Measurements from ENCODE around the gene ST3GAL2.
A peak's percentile ranks its signal among the peaks of the same experiment; 100 is the strongest.

ST3GAL2 gene

DNA sequence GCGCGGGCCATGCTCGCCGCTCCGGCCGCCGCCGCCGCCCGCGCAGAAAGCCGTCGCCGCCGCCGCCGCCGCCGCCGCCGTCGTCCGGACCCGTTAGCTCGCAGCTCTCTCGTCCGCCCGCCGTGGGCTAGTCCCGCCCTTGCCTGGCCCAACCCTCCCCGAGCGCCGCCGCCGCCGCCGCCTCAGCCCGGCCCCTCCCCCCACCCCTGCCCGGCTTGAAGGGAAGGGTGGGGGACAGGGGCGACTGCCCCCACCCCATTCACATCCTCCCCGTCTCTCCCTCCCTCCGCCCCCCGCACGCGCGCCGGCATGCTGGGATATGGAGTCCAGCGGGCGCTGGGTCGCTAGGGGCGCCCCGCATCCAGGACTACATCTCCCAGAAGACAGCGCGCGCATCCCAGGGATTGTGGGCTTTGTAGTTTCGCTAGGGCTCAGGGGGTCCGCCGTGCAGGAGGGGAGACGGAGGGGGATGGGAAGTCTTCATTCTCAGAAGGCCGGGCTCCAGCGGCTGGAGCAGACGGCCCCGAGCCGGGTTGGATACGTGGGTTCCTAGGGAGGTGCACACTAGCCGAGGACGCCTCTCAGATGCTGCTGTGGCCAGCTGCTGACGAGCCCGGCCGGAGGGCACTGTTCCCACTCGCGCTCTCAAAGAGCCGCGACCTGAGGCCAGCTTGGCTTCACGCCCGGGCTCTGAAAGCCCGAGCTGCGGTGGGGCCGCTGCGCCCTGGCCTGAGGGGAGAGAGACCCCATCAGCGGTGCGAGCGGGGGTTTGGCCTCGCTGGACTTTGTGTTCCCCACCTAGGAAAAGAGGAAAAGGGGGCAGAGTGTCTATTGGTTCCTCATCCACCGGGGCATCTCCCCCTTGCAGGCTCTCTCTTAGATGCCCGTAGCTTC is at the start of gene ST3GAL2:
ST3GAL2 (minus strand) TSS at position 132 of the 894 bp plus-strand sequence. CDS start 40,570 bp downstream, outside the sequence.
- FAIRE-seq (no peak), DNase-seq (ENCODE audit: insufficient read length, low spot score) (peak; percentile 87)
- TF ChIP-seq POLR2A (IDR thresholded peaks at IDR 0.05; ENCODE audit: low read depth, low read length): no peak

- FAIRE-seq (no peak), DNase-seq (ENCODE audit: insufficient read length, low spot score) (no peak)
- no peak for TF ChIP-seq POLR2A (IDR thresholded peaks at IDR 0.05; ENCODE audit: low read depth, low read length)
Measured at GRCh38 chr16:70484867-70485266, 46.0 kb upstream of the ST3GAL2 start.

- no peak for DNase-seq (ENCODE audit: insufficient read length, low spot score)
- TF ChIP-seq POLR2A (IDR thresholded peaks at IDR 0.05; ENCODE audit: low read depth, low read length): no peak
- FAIRE-seq: no peak
Measured at GRCh38 chr16:70483426-70483825, 44.5 kb upstream of the ST3GAL2 start.

GRCh38 chr16:70482624-70483023 is 43.7 kb upstream of the ST3GAL2 start:
- no peak for TF ChIP-seq POLR2A (IDR thresholded peaks at IDR 0.05; ENCODE audit: low read depth, low read length)
- FAIRE-seq (no peak), DNase-seq (ENCODE audit: insufficient read length, low spot score) (peak; percentile 59)

GRCh38 chr16:70481929-70482536 is 43.1 kb upstream of the ST3GAL2 start:
- DNase-seq (ENCODE audit: insufficient read length, low spot score) (peak; percentile 70), FAIRE-seq (no peak)
- no peak for TF ChIP-seq POLR2A (IDR thresholded peaks at IDR 0.05; ENCODE audit: low read depth, low read length)

DNA sequence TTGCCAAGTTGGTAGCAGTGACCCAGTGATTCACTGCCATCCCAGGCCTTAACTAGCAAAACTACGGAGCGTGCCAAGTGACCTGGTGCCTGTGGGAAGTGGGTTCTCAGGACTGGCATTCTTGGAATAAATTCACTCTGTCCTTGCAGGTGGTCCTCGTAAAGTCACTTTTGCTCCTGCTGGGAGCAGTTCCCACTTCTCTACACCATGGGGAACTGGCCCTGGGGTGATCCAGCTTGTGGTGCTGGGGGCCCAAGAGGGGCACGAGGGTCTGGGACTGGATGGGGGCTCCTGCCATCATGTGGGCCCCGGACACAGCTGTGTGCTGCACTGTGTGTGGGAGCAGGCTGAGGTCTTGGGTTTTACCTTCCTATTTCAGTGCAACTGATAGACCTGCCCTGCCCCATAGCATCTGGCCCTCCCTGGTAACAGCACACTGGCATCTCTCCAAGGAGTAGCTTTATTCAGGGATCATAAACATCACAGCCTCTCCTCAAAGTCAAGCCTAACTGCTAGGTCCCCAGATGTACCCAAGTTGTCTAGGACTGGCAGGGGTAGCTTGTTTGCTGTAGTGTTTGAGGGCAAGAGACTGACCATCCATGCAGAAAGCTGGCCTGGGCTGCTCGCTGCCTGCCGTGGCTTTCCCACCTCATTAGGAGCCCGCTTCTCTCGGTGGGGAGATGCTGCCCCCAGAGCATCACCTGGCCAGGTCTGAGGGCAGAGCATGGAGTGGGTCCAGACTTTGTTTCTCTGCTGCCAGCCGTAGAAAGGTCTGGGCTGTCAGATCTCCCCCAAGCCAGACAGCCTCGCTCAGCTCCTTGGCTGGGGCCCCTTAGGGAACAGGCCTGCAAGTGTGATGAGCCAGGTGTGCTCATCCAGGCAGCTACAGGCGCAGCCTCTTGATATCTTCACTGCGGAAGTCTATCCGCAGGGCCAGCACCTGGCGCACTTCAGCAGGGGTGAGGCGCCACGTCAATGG is 41.5 kb upstream of the ST3GAL2 start:
- no peak for FAIRE-seq
- TF ChIP-seq POLR2A (IDR thresholded peaks at IDR 0.05; ENCODE audit: low read depth, low read length): no peak
- DNase-seq (ENCODE audit: insufficient read length, low spot score): no peak

- FAIRE-seq (no peak), DNase-seq (ENCODE audit: insufficient read length, low spot score) (no peak)
- TF ChIP-seq POLR2A (IDR thresholded peaks at IDR 0.05; ENCODE audit: low read depth, low read length): no peak
Measured at GRCh38 chr16:70478912-70479341, 40.0 kb upstream of the ST3GAL2 start.

DNA sequence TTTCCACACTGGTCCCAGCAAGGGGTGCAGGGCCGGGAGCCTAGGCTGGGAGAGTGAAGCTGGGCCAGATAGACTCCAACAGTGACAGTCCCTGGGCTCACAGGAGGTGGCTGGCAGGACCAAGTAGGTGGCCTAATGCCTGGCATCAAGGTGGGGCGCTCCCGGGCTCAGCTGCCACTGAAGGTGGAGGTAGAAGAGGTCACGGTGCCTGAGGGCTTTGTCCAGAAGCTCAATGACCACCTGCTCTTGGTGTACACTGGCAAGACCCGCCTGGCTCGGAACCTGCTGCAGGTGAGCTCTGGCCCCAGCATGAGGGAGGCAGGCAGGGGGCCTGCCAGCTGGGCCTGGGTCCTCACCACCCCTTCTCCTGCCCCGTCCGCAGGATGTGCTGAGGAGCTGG is 39.3 kb upstream of the ST3GAL2 start:
- FAIRE-seq: no peak
- TF ChIP-seq POLR2A (IDR thresholded peaks at IDR 0.05; ENCODE audit: low read depth, low read length): no peak

GRCh38 chr16:70476272-70477020 is 37.5 kb upstream of the ST3GAL2 start:
- peak; percentile 95 for DNase-seq (ENCODE audit: insufficient read length, low spot score)
- FAIRE-seq: peak; percentile 87
- no peak for TF ChIP-seq POLR2A (IDR thresholded peaks at IDR 0.05; ENCODE audit: low read depth, low read length)

More for the DNA sequence above, 39.3 kb upstream of the ST3GAL2 start:
- DNase-seq (ENCODE audit: insufficient read length, low spot score): no peak

DNA sequence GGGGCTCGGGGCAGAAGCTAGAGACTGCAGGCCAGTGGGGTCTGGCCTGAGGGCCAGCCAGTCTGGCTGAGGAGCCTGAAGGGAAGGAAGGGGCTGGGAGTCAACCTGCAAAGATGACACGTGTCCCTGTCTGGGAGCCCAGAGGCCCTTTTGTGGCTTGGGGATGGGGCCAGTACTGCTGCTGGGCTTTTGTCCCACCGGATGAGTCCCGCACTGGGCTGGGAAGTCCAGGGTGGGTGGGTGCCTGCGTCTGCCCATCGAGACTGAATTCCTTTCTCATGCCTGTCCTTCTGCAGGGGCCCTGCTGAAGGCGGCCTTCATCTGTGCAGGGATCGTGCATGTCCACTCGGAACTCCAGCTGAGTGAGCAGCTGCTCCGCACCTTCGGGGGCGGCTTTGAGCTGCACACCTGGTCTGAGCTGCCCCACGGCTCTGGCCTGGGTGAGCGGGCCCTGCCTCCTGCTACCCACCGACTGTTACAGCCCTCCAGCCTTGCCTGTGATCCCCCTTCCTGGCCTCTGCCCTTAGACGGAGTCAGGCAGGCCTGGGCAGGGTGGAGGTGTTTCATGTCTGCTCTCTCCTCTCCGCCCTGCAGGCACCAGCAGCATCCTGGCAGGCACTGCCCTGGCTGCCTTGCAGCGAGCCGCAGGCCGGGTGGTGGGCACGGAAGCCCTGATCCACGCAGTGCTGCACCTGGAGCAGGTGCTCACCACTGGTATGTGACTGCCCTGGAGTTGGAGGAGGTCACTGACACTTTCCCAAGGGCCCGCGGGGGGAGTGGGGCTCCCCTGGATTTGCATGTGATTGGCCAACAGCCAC is 36.4 kb upstream of the ST3GAL2 start:
- FAIRE-seq (no peak), DNase-seq (ENCODE audit: insufficient read length, low spot score) (no peak)
- TF ChIP-seq POLR2A (IDR thresholded peaks at IDR 0.05; ENCODE audit: low read depth, low read length): no peak

- no peak for TF ChIP-seq POLR2A (IDR thresholded peaks at IDR 0.05; ENCODE audit: low read depth, low read length)
- no peak for FAIRE-seq
- no peak for DNase-seq (ENCODE audit: insufficient read length, low spot score)
Measured at GRCh38 chr16:70474320-70475053, 35.6 kb upstream of the ST3GAL2 start.
